GM12878 (cell line): ENCODE results near the gene CCDC28A. TPM values are rescaled to one million over a fixed set of nuclear protein-coding genes. Genes with fewer than 3 reads are reported as not detected.

Experiments used
- ATAC-seq: fragments of 200-7000 bp; cut with Tn5 transposase; 3 replicates; pipeline ENCODE4 v1.9.1; 2020; ENCODE audit warnings: mild to moderate bottlenecking, moderate library complexity
- BruUV-seq: library from RNA; stranded (reverse); fragments of 400-500 nt; replicated peaks from 2 replicates; lab custom pipeline; 2021; lab: Mats Ljungman, UMichigan
- CTCF ChIA-PET: fragments of 300-600 bp; sonication (Branson Sonifier 250); formaldehyde crosslinking; extraction: SDS; loops from one replicate; lab custom pipeline; 2021; ENCODE audit warnings: inconsistent platforms; lab: Yijun Ruan, JAX
- POLR2A ChIA-PET: fragments of 350-600 bp; formaldehyde crosslinking; extraction: SDS; loops from one replicate; lab custom pipeline; 2021; ENCODE audit warnings: inconsistent platforms; lab: Charles Lee
- RAD21 ChIA-PET: fragments of 300-600 bp; sonication (Branson Sonifier 250); formaldehyde crosslinking; loops from one replicate; lab custom pipeline; 2023; ENCODE audit warnings: antibody characterized with exemption; ENCODE audit not compliant: unreplicated experiment; lab: Charles Lee
- SMC1A ChIA-PET: fragments of 300-600 bp; sonication (Branson Sonifier 250); formaldehyde crosslinking; loops from one replicate; lab custom pipeline; 2023; ENCODE audit not compliant: unreplicated experiment, uncharacterized antibody; lab: Charles Lee
- DNase-seq: peaks from one replicate; pipeline ENCODE4 v3.0.0-alpha.2; 2011; ENCODE audit warnings: low read depth, low spot score
- FAIRE-seq: peaks from 3 replicates; lab custom pipeline; 2011; peaks lifted over from hg19 to GRCh38; lab: Jason Lieb, UNC
- H2AFZ ChIP-seq: 2 replicates; pipeline ENCODE4 v1.6.0; 2011; ENCODE audit warnings: low read depth, low read length, control low read depth; ENCODE audit not compliant: control insufficient read depth
- H3K27ac ChIP-seq: 2 replicates; pipeline ENCODE4 v1.5.1; 2011; ENCODE audit warnings: control low read depth; ENCODE audit not compliant: control insufficient read depth, insufficient read depth
- H3K27me3 ChIP-seq, 2 experiments: replicated peaks in 1 of 2; 2 replicates each; pipeline versions ENCODE4 v1.6.0 to v1.6.1; 2011; ENCODE audit warnings: low read length in 1 of 2; ENCODE audit not compliant: control insufficient read depth in 2 of 2, insufficient read depth in 2 of 2
- H3K36me3 ChIP-seq, 2 experiments: 2 replicates each; pipeline ENCODE4 v1.5.1; 2011; ENCODE audit warnings: low read length in 1 of 2; ENCODE audit not compliant: control insufficient read depth in 2 of 2, insufficient read depth in 2 of 2
- H3K4me1 ChIP-seq: 2 replicates; pipeline ENCODE4 v1.6.1; 2011; ENCODE audit warnings: mild to moderate bottlenecking, low read length, moderate library complexity, mixed read lengths; ENCODE audit not compliant: control insufficient read depth, insufficient read depth
- H3K4me2 ChIP-seq: 2 replicates; pipeline ENCODE4 v1.6.0; 2011; ENCODE audit warnings: control low read depth; ENCODE audit not compliant: control insufficient read depth, insufficient read depth
- H3K4me3 ChIP-seq: fragments of 200-600 bp; sonication (generic); 2 replicates; pipeline ENCODE4 v1.5.1; 2016
- H3K79me2 ChIP-seq: 2 replicates; pipeline ENCODE4 v1.6.0; 2011; ENCODE audit warnings: low read length; ENCODE audit not compliant: control insufficient read depth, insufficient read depth
- H3K9ac ChIP-seq: 2 replicates; pipeline ENCODE4 v1.8.0; 2011; ENCODE audit warnings: low read length, control low read depth, mixed read lengths; ENCODE audit not compliant: control insufficient read depth, insufficient read depth
- H3K9me3 ChIP-seq: replicated peaks from 3 replicates; pipeline ENCODE4 v1.5.1; 2011; ENCODE audit warnings: mild to moderate bottlenecking, low read length; ENCODE audit not compliant: control insufficient read depth, insufficient read depth
- H4K20me1 ChIP-seq: 2 replicates; pipeline ENCODE4 v1.6.0; 2011; ENCODE audit not compliant: control insufficient read depth, insufficient read depth
- ATF7 ChIP-seq: fragments of 450-650 bp; IDR thresholded peaks from 2 replicates; pipeline ENCODE4 v1.6.1; 2016; ENCODE audit warnings: low read depth, mild to moderate bottlenecking
- E2F8 ChIP-seq: fragments of 450-650 bp; IDR thresholded peaks from 2 replicates; pipeline ENCODE4 v1.6.1; 2018; ENCODE audit warnings: mild to moderate bottlenecking, low read depth, moderate library complexity; ENCODE audit not compliant: partially characterized antibody
- FOXM1 ChIP-seq: IDR thresholded peaks from 2 replicates; pipeline ENCODE4 v1.6.1; 2012; ENCODE audit warnings: low read depth, mild to moderate bottlenecking, inconsistent platforms, low read length, moderate library complexity
- IRF4 ChIP-seq: IDR thresholded peaks from 2 replicates; pipeline ENCODE4 v1.6.1; 2011; ENCODE audit warnings: low read depth, low read length
- MTA3 ChIP-seq: IDR thresholded peaks from 2 replicates; pipeline ENCODE4 v1.6.1; 2012; ENCODE audit warnings: low read length, inconsistent platforms, borderline replicate concordance
- POLR2A ChIP-seq: IDR thresholded peaks from 2 replicates; pipeline ENCODE4 v1.6.1; 2011; ENCODE audit warnings: low read depth, mild to moderate bottlenecking, low read length
- RBBP5 ChIP-seq: fragments of 200-600 bp; sonication (generic); conservative IDR thresholded peaks from 2 replicates; pipeline ENCODE4 v1.6.1; 2016
- ZBTB4 ChIP-seq: fragments of 450-650 bp; formaldehyde crosslinking; IDR thresholded peaks from 2 replicates; pipeline ENCODE4 v1.4.0; 2022; ENCODE audit warnings: mild to moderate bottlenecking, moderate library complexity
- WGBS: methylation state at CpG from one replicate; pipeline ENCODE4 v1.1.6; 2016; ENCODE audit warnings: low lambda C conversion rate; ENCODE audit not compliant: insufficient replicate concordance, insufficient coverage; ENCODE audit errors: missing lambda C conversion rate; 5-methylcytosine and 5-hydroxymethylcytosine counted together
- in situ Hi-C: fragments of 300-500 bp; cut with MboI; formaldehyde crosslinking; loops from 9 replicates; pipeline ENCODE4 v1.14.3; 2018; ENCODE audit warnings: mixed read lengths
- intact Hi-C: fragments of 100-400 bp; cut with micrococcal nuclease; formaldehyde crosslinking; loops from one replicate; pipeline ENCODE4 v1.14.2; 2022; ENCODE audit not compliant: unreplicated experiment
- polyA plus RNA-seq, 11 experiments: library from polyadenylated mRNA; depleted of rRNA in 4 of 11; unstranded in 6 of 11; stranded (reverse) in 5 of 11; fragments of >200 nt; fragmentation: Nextera tagmentation in 4 of 11; fragmentation: Illumina TruSeq in 1 of 11; extraction: Ambion mirVana in 4 of 11; extraction: Trizol in 1 of 11; gene quantifications; 1 replicate in 1 of 11; 2 replicates in 10 of 11; pipeline versions ENCODE4 v1.2.1 to v1.2.3, GENCODE V29; 2011 to 2016; ENCODE audit warnings: inconsistent platforms in 2 of 11, missing spikeins in 2 of 11, low read depth in 1 of 11
- total RNA-seq, 4 experiments: library from RNA; depleted of rRNA in 3 of 4; stranded (reverse); fragments of >200 nt in 3 of 4; fragmentation: Illumina TruSeq in 1 of 4; extraction: Trizol in 1 of 4; gene quantifications; 2 replicates each; pipeline versions ENCODE4 v1.2.1 to v1.2.3, GENCODE V29; 2013 to 2021

CCDC28A gene
- total and polyA plus RNA-seq, 10 of the 15 experiments (the other 5 are each of a cell fraction or from before 2014, with no cell fraction given), result 13.5 to 38.8 (median 19.2) TPM

- no peak for TF ChIP-seq ZBTB4 (CRISPR knock-in tag)
- no peak for TF ChIP-seq FOXM1
- TF ChIP-seq IRF4, result no peak
- TF ChIP-seq MTA3, result no peak
- no peak for TF ChIP-seq POLR2A
- no peak for TF ChIP-seq E2F8
- no peak for TF ChIP-seq ATF7
- TF ChIP-seq RBBP5, result no peak
- ChIA-PET POLR2A (no interaction called here), RAD21 (no interaction called here), CTCF (no interaction called here), SMC1A (interaction anchor here (1.0 to 1.7 kb wide), 2 partner anchors 10 to 31 kb away, joined by 4 to 6 read pairs; no protein-coding TSS in a partner anchor)
- H3K4me2 ChIP-seq, result no peak overlapping the region
- H3K9ac ChIP-seq, result no peak overlapping the region
- H3K27me3 ChIP-seq, result no peaks in the 10 kb centered on the region
- no peaks in the 10 kb centered on the region for H3K36me3 ChIP-seq
- ATAC-seq, result no peak
- no peak overlapping the region for H2AFZ ChIP-seq
- 59% methylated on average over 4 of the region's 4 CpGs for WGBS
- H3K27ac ChIP-seq, result no peak overlapping the region
- no peaks in the 10 kb centered on the region for H3K79me2 ChIP-seq
- no peak overlapping the region for H3K4me3 ChIP-seq
- in situ Hi-C loops (no loop called here), intact Hi-C loops (no loop called here)
- no peaks in the 10 kb centered on the region for H3K4me1 ChIP-seq
- peak; percentile 27 for FAIRE-seq
- H3K9me3 ChIP-seq, result no peaks in the 10 kb centered on the region
- BruUV-seq, result no TSS peak
- no peak for DNase-seq
- no peaks in the 10 kb centered on the region for H4K20me1 ChIP-seq
Observed at GRCh38 chr6:138833816-138834539, 60.4 kb downstream of the CCDC28A start.
